ENCODE results near the gene CFAP20. TPM values are rescaled to one million over a fixed set of nuclear protein-coding genes. Genes with fewer than 3 reads are reported as not detected.

The CFAP20 gene
- total and polyA plus RNA-seq, 2 experiments from 2014 or later = 71.6 to 74.6 TPM

DNA sequence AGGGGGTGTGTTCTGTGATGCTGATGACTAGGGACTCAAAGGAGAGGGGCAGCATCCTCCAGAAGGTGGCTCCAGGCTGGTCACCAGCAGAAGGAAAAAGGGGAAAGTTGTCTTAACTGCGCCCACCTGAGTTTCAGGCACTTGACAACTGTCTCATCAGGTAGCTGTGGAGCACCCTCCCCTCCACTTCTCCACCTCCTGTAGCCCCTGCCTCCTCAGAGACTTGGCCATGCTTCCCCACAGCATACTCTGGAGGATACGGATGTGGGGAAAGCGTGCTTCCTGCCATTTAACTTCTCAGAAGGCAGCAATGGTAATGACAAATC is 17.9 kb downstream of the CFAP20 start:
- Histone ChIP-seq H3K27me3 (no peaks in the 10 kb centered on the region), H4K20me1 (ENCODE audit: insufficient read depth, poor library complexity, severe bottlenecking) (no peaks in the 10 kb centered on the region), H3K4me1 (ENCODE audit: insufficient read depth) (no peaks in the 10 kb centered on the region), H3K4me2 (no peak overlapping the region), H3K36me3 (replicated peaks; ENCODE audit: insufficient read depth, low read depth) (no peaks in the 10 kb centered on the region), H3K27ac (no peak overlapping the region), H3K4me3 (no peak overlapping the region), H3K9me2 (replicated peaks; ENCODE audit: insufficient read depth) (no peaks in the 10 kb centered on the region), H3K79me2 (peaks cover 6% of the 10 kb centered on the region), H3K9me3 (ENCODE audit: low read depth) (no peaks in the 10 kb centered on the region), H2AFZ (no peak overlapping the region)
- 91% methylated on average over 3 of the region's 3 CpGs for WGBS (ENCODE audit: low lambda C conversion rate, missing lambda C conversion rate)
- DNase-seq (ENCODE audit: low spot score) = no peak
- no peak for TF ChIP-seq EZH2 (IDR thresholded peaks at IDR 0.05; ENCODE audit: borderline replicate concordance)
- TF ChIP-seq, protein P1, sequence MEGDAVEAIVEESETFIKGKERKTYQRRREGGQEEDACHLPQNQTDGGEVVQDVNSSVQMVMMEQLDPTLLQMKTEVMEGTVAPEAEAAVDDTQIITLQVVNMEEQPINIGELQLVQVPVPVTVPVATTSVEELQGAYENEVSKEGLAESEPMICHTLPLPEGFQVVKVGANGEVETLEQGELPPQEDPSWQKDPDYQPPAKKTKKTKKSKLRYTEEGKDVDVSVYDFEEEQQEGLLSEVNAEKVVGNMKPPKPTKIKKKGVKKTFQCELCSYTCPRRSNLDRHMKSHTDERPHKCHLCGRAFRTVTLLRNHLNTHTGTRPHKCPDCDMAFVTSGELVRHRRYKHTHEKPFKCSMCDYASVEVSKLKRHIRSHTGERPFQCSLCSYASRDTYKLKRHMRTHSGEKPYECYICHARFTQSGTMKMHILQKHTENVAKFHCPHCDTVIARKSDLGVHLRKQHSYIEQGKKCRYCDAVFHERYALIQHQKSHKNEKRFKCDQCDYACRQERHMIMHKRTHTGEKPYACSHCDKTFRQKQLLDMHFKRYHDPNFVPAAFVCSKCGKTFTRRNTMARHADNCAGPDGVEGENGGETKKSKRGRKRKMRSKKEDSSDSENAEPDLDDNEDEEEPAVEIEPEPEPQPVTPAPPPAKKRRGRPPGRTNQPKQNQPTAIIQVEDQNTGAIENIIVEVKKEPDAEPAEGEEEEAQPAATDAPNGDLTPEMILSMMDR (IDR thresholded peaks at IDR 0.05; ENCODE audit: poor library complexity) = no peak
- TF ChIP-seq EZH2phosphoT487 (IDR thresholded peaks at IDR 0.05; ENCODE audit: low read depth, severe bottlenecking, unreplicated experiment) = no peak

DNA sequence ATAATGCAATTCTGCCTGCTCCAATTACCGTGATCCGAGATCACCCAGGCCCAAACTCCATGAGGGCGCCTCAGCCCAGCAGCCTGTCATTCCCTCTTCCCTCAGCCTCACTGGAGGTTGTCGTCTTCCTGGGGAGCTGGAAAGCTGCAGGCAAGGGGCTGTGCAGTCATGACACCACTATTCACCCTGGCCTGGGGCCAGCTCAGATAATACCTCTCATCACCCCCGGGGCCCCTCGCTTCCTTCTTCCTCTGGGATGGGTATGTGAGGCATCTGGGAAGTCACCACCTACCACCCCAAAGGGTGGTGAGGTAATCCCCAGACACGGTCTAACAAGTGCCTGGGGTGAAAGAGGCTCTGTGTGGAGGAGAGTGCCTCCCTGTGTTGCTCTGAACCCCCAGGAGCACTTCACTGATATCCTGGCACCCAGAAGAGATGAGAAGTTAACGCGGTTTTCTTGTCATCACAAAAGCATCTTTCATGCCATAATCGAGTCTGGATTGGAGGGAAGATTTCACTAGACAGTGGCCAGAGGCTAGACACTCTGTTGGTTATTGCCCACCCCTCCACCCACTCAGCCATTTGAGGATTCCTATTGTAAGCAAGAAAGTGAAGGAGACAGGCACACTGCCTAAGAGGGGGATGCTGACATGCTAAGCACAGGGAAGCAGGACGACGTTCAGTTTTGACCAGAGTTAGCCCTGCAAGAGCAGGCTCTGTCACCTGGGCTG is 18.4 kb downstream of the CFAP20 start:
- H3K4me2 ChIP-seq = no peak overlapping the region
- no peak for TF ChIP-seq EZH2phosphoT487 (IDR thresholded peaks at IDR 0.05; ENCODE audit: low read depth, severe bottlenecking, unreplicated experiment)
- TF ChIP-seq, protein P1 (IDR thresholded peaks at IDR 0.05; ENCODE audit: poor library complexity) = no peak
- no peak for TF ChIP-seq EZH2 (IDR thresholded peaks at IDR 0.05; ENCODE audit: borderline replicate concordance)

DNA sequence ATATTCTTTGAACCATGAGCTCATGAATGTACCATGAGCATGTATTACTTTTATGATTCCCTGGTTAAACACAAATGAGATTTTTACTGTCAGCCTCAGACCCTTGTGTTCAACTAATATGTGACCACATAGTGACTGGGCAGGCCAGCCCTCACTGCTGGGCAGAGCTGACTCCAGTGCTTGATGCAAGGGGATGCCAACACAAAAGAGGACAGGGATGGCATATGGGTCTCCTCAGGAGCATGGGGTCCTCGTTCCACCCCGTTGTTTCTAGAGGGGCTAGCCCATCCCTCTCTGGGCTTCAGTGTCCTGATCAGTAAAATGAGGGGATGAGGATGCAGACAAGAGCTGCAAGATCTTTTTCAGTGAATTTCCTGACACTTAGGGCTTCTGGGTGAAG is 19.3 kb downstream of the CFAP20 start:
- H3K36me3 ChIP-seq (replicated peaks; ENCODE audit: insufficient read depth, low read depth) = no peaks in the 10 kb centered on the region
- no peak for DNase-seq (ENCODE audit: low spot score)
- H3K4me3 ChIP-seq = no peak overlapping the region
- H3K4me1 ChIP-seq (ENCODE audit: insufficient read depth) = no peaks in the 10 kb centered on the region
- H3K79me2 ChIP-seq = no peaks in the 10 kb centered on the region
- H3K27me3 ChIP-seq = no peaks in the 10 kb centered on the region
- no peaks in the 10 kb centered on the region for H3K9me3 ChIP-seq (ENCODE audit: low read depth)
- no peak overlapping the region for H2AFZ ChIP-seq
- 92% methylated on average over 2 of the region's 2 CpGs for WGBS (ENCODE audit: low lambda C conversion rate, missing lambda C conversion rate)
- no peak overlapping the region for H3K27ac ChIP-seq
- no peaks in the 10 kb centered on the region for H4K20me1 ChIP-seq (ENCODE audit: insufficient read depth, poor library complexity, severe bottlenecking)
- no peak for TF ChIP-seq EZH2 (IDR thresholded peaks at IDR 0.05; ENCODE audit: borderline replicate concordance)
- TF ChIP-seq, protein P1 (IDR thresholded peaks at IDR 0.05; ENCODE audit: poor library complexity) = no peak
- no peak for TF ChIP-seq EZH2phosphoT487 (IDR thresholded peaks at IDR 0.05; ENCODE audit: low read depth, severe bottlenecking, unreplicated experiment)
- no peaks in the 10 kb centered on the region for H3K9me2 ChIP-seq (replicated peaks; ENCODE audit: insufficient read depth)
- H3K4me2 ChIP-seq = no peak overlapping the region

More for the DNA sequence above, 18.4 kb downstream of the CFAP20 start:
- Histone ChIP-seq H3K9me3 (ENCODE audit: low read depth) (no peaks in the 10 kb centered on the region), H4K20me1 (ENCODE audit: insufficient read depth, poor library complexity, severe bottlenecking) (no peaks in the 10 kb centered on the region), H3K27me3 (no peaks in the 10 kb centered on the region), H3K79me2 (peaks cover under 1% of the 10 kb centered on the region), H3K4me1 (ENCODE audit: insufficient read depth) (no peaks in the 10 kb centered on the region), H3K36me3 (replicated peaks; ENCODE audit: insufficient read depth, low read depth) (no peaks in the 10 kb centered on the region), H3K27ac (no peak overlapping the region), H3K9me2 (replicated peaks; ENCODE audit: insufficient read depth) (no peaks in the 10 kb centered on the region), H2AFZ (no peak overlapping the region), H3K4me3 (no peak overlapping the region)
- WGBS (ENCODE audit: low lambda C conversion rate, missing lambda C conversion rate) = 53% methylated on average over 12 of the region's 12 CpGs
- no peak for DNase-seq (ENCODE audit: low spot score)
